ENCODE results near the gene ZAR1. TPM values are rescaled to one million over a fixed set of nuclear protein-coding genes. Genes with fewer than 3 reads are reported as not detected.

The ZAR1 gene
- total and polyA plus RNA-seq, 12 donors, result not detected

GRCh38 chr4:48467442-48467841 is 22.6 kb upstream of the ZAR1 start:
- Histone ChIP-seq H3K36me3 (no peaks in the 10 kb centered on the region), H3K4me3 (no peak overlapping the region), H3K4me1 (no peaks in the 10 kb centered on the region), H3K27me3 (no peaks in the 10 kb centered on the region), H3K9me3 (peaks cover 0 to 8% (median 0%) of the 10 kb centered on the region in 11 donors), H3K27ac (no peak overlapping the region)
- DNase-seq, result peak in 1 of 2 donors; percentile 21
- TF ChIP-seq CTCF (IDR thresholded peaks at IDR 0.05), result no peak
- intact Hi-C loops (cut with DNase I), result no loop called here
- WGBS, 2 donors, result 50 to 64% methylated on average over 2 of the region's 2 CpGs
- peak in 1 of 8 donors; percentile 49 for ATAC-seq

GRCh38 chr4:48467891-48468290 is 22.2 kb upstream of the ZAR1 start:
- no peak overlapping the region for H3K4me3 ChIP-seq
- no peaks in the 10 kb centered on the region for H3K27me3 ChIP-seq
- DNase-seq (no peak), ATAC-seq (no peak)
- H3K4me1 ChIP-seq, result no peaks in the 10 kb centered on the region
- no peak for TF ChIP-seq CTCF (IDR thresholded peaks at IDR 0.05)
- intact Hi-C loops (cut with DNase I), result no loop called here
- peaks cover 0 to 8% (median 0%) of the 10 kb centered on the region in 11 donors for H3K9me3 ChIP-seq
- no peak overlapping the region for H3K27ac ChIP-seq
- 60 to 74% methylated on average over 4 to 5 of the region's 5 CpGs for WGBS, 2 donors
- no peaks in the 10 kb centered on the region for H3K36me3 ChIP-seq

GRCh38 chr4:48470137-48470536 is 19.9 kb upstream of the ZAR1 start:
- Histone ChIP-seq H3K27ac (no peak overlapping the region), H3K4me3 (no peak overlapping the region), H3K9me3 (no peaks in the 10 kb centered on the region), H3K4me1 (no peaks in the 10 kb centered on the region), H3K27me3 (no peaks in the 10 kb centered on the region), H3K36me3 (no peaks in the 10 kb centered on the region)
- DNase-seq, result no peak
- intact Hi-C loops (cut with DNase I), result no loop called here
- 79 to 82% methylated on average over 1 of the region's 1 CpG for WGBS, 2 donors
- no peak for ATAC-seq
- no peak for TF ChIP-seq CTCF (IDR thresholded peaks at IDR 0.05)

GRCh38 chr4:48470570-48470969 is 19.5 kb upstream of the ZAR1 start:
- WGBS, 2 donors, result 34 to 38% methylated on average over 2 of the region's 2 CpGs
- Histone ChIP-seq H3K27me3 (no peaks in the 10 kb centered on the region), H3K36me3 (no peaks in the 10 kb centered on the region), H3K9me3 (no peaks in the 10 kb centered on the region), H3K4me1 (peaks cover 0 to under 1% (median 0%) of the 10 kb centered on the region in 9 donors), H3K4me3 (no peak overlapping the region), H3K27ac (no peak overlapping the region)
- TF ChIP-seq CTCF (IDR thresholded peaks at IDR 0.05), result no peak
- DNase-seq (no peak), ATAC-seq (no peak)
- intact Hi-C loops (cut with DNase I), result no loop called here
